Tibial nerve (tissue), 4 donors: Measurements from ENCODE around the gene CFAP61.

Experiments
- CTCF ChIP-seq, 5 experiments: fragments of 200-600 bp in 3 of 5; fragments of 450-650 bp in 2 of 5; sonication (generic) in 3 of 5; IDR thresholded peaks; one replicate each; pipeline ENCODE4 v1.5.1; 2016 to 2019; ENCODE audit warnings: antibody characterized with exemption in 5 of 5, mild to moderate bottlenecking in 3 of 5, moderate library complexity in 2 of 5
- EP300 ChIP-seq, 2 donors: sonication (generic); formaldehyde crosslinking; IDR thresholded peaks; one replicate each; pipeline ENCODE4 v1.6.1; 2017; ENCODE audit warnings: antibody characterized with exemption in 2 of 2, mild to moderate bottlenecking in 1 of 2

GRCh38 chr20:20136313-20136712 lies 84.0 kb downstream of the CFAP61 start:
- no peak for TF ChIP-seq CTCF (IDR thresholded peaks at IDR 0.05)
- no peak for TF ChIP-seq EP300 (IDR thresholded peaks at IDR 0.05)
